Erythroblast (primary cell): ENCODE data around the gene ITGB3BP.

ENCODE experiments used
- GATA1 ChIP-seq: IDR thresholded peaks from 2 replicates; pipeline ENCODE4 v1.6.1; 2011; ENCODE audit warnings: low read depth, mild to moderate bottlenecking, control low read depth, low read length, moderate library complexity
- POLR2A ChIP-seq: IDR thresholded peaks from 2 replicates; pipeline ENCODE4 v1.6.1; 2011; ENCODE audit warnings: mild to moderate bottlenecking, low read length

- TF ChIP-seq POLR2A, result no peak
- TF ChIP-seq GATA1, result no peak
Measured at GRCh38 chr1:63405987-63406386, 117.0 kb downstream of the ITGB3BP start.
